GM12892 (cell line): ENCODE measurements around the gene OPCML.

Experiments used
- POLR2A ChIP-seq: IDR thresholded peaks from 2 replicates; pipeline ENCODE4 v1.6.1; 2011; ENCODE audit warnings: low read depth, low read length, control low read depth
- POLR2AphosphoS5 ChIP-seq: IDR thresholded peaks from 2 replicates; pipeline ENCODE4 v1.6.1; 2011; ENCODE audit warnings: low read depth, low read length, control low read depth
- TAF1 ChIP-seq: IDR thresholded peaks from 2 replicates; pipeline ENCODE4 v1.6.1; 2011; ENCODE audit warnings: low read depth, mild to moderate bottlenecking, control low read depth, low read length, borderline replicate concordance

GRCh38 chr11:133021553-133021952 lies 510.7 kb downstream of the OPCML start:
- TF ChIP-seq POLR2AphosphoS5, result no peak
- no peak for TF ChIP-seq POLR2A
- TF ChIP-seq TAF1, result no peak
